OCI-LY3 (cell line): ENCODE measurements around the gene AK2.

Source experiments
- EZH2phosphoT487 ChIP-seq: fragments of 200-600 bp; shearing (Covaris generic); IDR thresholded peaks from 2 replicates; pipeline ENCODE4 v1.6.1; 2018; ENCODE audit warnings: antibody characterized with exemption, mixed run types, low read depth
- TF ChIP-seq, protein P1 (sequence below): fragments of 200-600, 300-600 bp; sonication (generic); IDR thresholded peaks from 2 replicates; pipeline ENCODE4 v1.5.1; 2014; ENCODE audit warnings: antibody characterized with exemption, low read length, low read depth

DNA sequence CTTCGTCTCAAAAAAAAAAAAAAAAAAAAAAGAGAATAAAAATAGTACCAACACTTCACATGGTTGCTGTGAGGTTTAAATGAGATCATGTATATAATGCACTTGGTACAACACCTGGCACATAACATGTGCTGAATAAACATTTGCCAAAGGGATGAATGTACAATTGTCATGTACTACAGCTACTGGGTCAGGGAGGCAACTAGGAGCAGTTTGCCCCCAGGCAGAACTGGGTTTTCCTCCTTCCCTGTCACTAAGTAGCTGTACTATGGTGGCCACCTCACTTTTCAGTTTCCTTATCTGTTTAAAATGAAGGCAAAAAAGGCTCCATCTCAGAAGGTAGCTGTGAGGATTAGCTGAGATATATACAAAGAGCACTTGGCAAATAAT is 11.5 kb downstream of the AK2 start:
- TF ChIP-seq, protein P1, sequence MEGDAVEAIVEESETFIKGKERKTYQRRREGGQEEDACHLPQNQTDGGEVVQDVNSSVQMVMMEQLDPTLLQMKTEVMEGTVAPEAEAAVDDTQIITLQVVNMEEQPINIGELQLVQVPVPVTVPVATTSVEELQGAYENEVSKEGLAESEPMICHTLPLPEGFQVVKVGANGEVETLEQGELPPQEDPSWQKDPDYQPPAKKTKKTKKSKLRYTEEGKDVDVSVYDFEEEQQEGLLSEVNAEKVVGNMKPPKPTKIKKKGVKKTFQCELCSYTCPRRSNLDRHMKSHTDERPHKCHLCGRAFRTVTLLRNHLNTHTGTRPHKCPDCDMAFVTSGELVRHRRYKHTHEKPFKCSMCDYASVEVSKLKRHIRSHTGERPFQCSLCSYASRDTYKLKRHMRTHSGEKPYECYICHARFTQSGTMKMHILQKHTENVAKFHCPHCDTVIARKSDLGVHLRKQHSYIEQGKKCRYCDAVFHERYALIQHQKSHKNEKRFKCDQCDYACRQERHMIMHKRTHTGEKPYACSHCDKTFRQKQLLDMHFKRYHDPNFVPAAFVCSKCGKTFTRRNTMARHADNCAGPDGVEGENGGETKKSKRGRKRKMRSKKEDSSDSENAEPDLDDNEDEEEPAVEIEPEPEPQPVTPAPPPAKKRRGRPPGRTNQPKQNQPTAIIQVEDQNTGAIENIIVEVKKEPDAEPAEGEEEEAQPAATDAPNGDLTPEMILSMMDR, result no peak
- no peak for TF ChIP-seq EZH2phosphoT487
